ENCODE results near the gene LETM1. TPM values are rescaled to one million over a fixed set of nuclear protein-coding genes. Genes with fewer than 3 reads are reported as not detected.

LETM1 gene
- total and polyA plus RNA-seq, 2 of the 13 experiments (the other 11 are each of a cell fraction or from before 2014, with no cell fraction given): 9.7 to 41.6 TPM

DNA sequence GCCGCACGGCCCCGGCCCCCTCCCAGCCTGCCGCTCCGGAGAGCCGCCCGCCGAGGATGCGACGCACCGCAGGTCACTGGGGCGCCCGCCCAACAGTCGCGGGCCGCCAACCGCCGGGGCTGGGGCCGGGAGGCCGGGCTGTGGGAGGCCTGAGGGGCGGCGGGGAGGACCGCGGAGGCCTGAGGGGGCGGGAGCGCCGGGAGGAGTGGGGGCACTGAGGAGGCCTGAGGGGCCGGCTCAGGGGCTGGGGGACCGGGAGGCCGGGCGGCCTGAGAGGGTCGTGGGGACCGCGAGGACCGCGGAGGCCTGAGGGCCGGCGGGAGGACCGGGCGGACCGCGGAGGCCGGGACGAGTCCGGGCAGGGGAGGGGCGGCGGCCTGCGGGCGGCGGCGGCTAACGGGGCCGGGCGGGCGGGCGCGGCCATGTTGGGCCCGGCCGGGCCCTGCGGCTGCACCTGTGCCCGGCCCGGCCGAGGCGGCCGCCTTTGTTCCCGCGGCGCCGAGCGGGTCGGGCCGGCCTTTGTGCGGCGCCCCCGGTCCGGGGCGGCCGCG, 15.6 kb upstream of the LETM1 start:
- peaks cover 44% of the 10 kb centered on the region for H3K79me2 ChIP-seq (ENCODE audit: insufficient read depth, low read length)
- no peaks in the 10 kb centered on the region for H3K36me3 ChIP-seq (replicated peaks in 1 of 2; ENCODE audit: control insufficient read depth in 1 of 2, insufficient read depth in 2 of 2, low read length in 2 of 2)
- peak; percentile 39; the same call in 1 of the 2 replicates for TF ChIP-seq PHF8 (CRISPR knock-in tag; IDR thresholded peaks at IDR 0.05)
- TF ChIP-seq PAX8 (CRISPR knock-in tag; IDR thresholded peaks at IDR 0.05; ENCODE audit: borderline replicate concordance): no peak
- no peak for TF ChIP-seq ZNF644 (CRISPR knock-in tag; IDR thresholded peaks at IDR 0.05; ENCODE audit: low read depth)
- no peak for TF ChIP-seq GABPB1 (CRISPR knock-in tag; IDR thresholded peaks at IDR 0.05)
- TF ChIP-seq RBFOX2 (IDR thresholded peaks at IDR 0.05; ENCODE audit: low read depth, low read length): 0 out of 2 replicates have a peak, but pooled peaks have one; percentile 40
- TF ChIP-seq, protein P1, sequence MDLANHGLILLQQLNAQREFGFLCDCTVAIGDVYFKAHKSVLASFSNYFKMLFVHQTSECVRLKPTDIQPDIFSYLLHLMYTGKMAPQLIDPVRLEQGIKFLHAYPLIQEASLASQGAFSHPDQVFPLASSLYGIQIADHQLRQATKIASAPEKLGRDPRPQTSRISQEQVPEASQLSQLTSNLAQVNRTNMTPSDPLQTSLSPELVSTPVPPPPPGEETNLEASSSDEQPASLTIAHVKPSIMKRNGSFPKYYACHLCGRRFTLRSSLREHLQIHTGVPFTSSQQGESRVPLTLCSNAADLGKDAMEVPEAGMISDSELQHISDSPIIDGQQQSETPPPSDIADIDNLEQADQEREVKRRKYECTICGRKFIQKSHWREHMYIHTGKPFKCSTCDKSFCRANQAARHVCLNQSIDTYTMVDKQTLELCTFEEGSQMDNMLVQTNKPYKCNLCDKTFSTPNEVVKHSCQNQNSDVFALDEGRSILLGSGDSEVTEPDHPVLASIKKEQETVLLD (CRISPR knock-in tag; IDR thresholded peaks at IDR 0.05; ENCODE audit: low read depth): peak; percentile 50; the same call in 1 of the 2 replicates
- TF ChIP-seq, protein P2, sequence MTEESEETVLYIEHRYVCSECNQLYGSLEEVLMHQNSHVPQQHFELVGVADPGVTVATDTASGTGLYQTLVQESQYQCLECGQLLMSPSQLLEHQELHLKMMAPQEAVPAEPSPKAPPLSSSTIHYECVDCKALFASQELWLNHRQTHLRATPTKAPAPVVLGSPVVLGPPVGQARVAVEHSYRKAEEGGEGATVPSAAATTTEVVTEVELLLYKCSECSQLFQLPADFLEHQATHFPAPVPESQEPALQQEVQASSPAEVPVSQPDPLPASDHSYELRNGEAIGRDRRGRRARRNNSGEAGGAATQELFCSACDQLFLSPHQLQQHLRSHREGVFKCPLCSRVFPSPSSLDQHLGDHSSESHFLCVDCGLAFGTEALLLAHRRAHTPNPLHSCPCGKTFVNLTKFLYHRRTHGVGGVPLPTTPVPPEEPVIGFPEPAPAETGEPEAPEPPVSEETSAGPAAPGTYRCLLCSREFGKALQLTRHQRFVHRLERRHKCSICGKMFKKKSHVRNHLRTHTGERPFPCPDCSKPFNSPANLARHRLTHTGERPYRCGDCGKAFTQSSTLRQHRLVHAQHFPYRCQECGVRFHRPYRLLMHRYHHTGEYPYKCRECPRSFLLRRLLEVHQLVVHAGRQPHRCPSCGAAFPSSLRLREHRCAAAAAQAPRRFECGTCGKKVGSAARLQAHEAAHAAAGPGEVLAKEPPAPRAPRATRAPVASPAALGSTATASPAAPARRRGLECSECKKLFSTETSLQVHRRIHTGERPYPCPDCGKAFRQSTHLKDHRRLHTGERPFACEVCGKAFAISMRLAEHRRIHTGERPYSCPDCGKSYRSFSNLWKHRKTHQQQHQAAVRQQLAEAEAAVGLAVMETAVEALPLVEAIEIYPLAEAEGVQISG (CRISPR knock-in tag; IDR thresholded peaks at IDR 0.05): 0 out of 2 replicates have a peak, but pooled peaks have one; percentile 9
- 0 out of 2 replicates have a peak, but pooled peaks have one; percentile 55 for TF ChIP-seq ZSCAN31 (CRISPR knock-in tag; IDR thresholded peaks at IDR 0.05; ENCODE audit: low read depth)
- no peak for TF ChIP-seq DNMT1 (CRISPR knock-in tag; IDR thresholded peaks at IDR 0.05)
- peak; percentile 57 for TF ChIP-seq ZNF263 (CRISPR knock-in tag; IDR thresholded peaks at IDR 0.05)
- TF ChIP-seq, protein P3, sequence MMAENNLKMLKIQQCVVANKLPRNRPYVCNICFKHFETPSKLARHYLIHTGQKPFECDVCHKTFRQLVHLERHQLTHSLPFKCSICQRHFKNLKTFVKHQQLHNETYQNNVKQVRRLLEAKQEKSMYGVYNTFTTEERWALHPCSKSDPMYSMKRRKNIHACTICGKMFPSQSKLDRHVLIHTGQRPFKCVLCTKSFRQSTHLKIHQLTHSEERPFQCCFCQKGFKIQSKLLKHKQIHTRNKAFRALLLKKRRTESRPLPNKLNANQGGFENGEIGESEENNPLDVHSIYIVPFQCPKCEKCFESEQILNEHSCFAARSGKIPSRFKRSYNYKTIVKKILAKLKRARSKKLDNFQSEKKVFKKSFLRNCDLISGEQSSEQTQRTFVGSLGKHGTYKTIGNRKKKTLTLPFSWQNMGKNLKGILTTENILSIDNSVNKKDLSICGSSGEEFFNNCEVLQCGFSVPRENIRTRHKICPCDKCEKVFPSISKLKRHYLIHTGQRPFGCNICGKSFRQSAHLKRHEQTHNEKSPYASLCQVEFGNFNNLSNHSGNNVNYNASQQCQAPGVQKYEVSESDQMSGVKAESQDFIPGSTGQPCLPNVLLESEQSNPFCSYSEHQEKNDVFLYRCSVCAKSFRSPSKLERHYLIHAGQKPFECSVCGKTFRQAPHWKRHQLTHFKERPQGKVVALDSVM (CRISPR knock-in tag; IDR thresholded peaks at IDR 0.05): peak; percentile 68; the same call in 1 of the 2 replicates
- TF ChIP-seq ZFY (CRISPR knock-in tag; IDR thresholded peaks at IDR 0.05): peak; percentile 74
- TF ChIP-seq YY1 (IDR thresholded peaks at IDR 0.05; ENCODE audit: insufficient read depth, insufficient replicate concordance, low read depth, low read length): peak; percentile 50
- TF ChIP-seq ZFX (CRISPR knock-in tag; IDR thresholded peaks at IDR 0.05; ENCODE audit: low read depth): peak; percentile 51; the same call in 1 of the 2 replicates
- no peak for TF ChIP-seq SRY (CRISPR knock-in tag; IDR thresholded peaks at IDR 0.05)
- peak overlapping the region; percentile 77 to 94 (median 92); a peak in 4 of 6 replicates for H3K4me3 ChIP-seq (replicated peaks in 1 of 3; ENCODE audit: insufficient read depth in 1 of 3, low read depth in 2 of 3, low read length in 3 of 3)
- ChIA-PET CTCF (ENCODE audit: low intra/inter-chr PET ratio, low total read pairs) (no interaction called here), POLR2A (no interaction called here)
- intact Hi-C loops (cut with micrococcal nuclease; ENCODE audit: unreplicated experiment) (loop anchor here (2.0 kb wide), 2 partner anchors 15 kb away; partner anchors contain the start of gene LETM1), in situ Hi-C loops (cut with HindIII; ENCODE audit: extremely low pct_ligation_motif_present, low pct_unique_long_range_greater_than_20kb) (no loop called here)
- peaks cover 8% of the 10 kb centered on the region for H4K20me1 ChIP-seq (ENCODE audit: insufficient read depth, low read length)
- H3K27me3 ChIP-seq (ENCODE audit: control insufficient read depth in 1 of 2, insufficient read depth in 2 of 2, low read length in 2 of 2): no peaks in the 10 kb centered on the region
- no CpG with 5 or more reads among the region's 79 CpGs for WGBS (ENCODE audit: low lambda C conversion rate)
- peak overlapping the region; percentile 92 for H3K9ac ChIP-seq (ENCODE audit: insufficient read depth, low read depth, low read length)
- H3K9me3 ChIP-seq (ENCODE audit: low read length): no peaks in the 10 kb centered on the region
- H3K4me1 ChIP-seq (ENCODE audit: insufficient read depth, low read length): peaks cover 74% of the 10 kb centered on the region
- H3K4me2 ChIP-seq (ENCODE audit: low read depth, low read length): peak overlapping the region; percentile 67; the same call in 1 of the 2 replicates
- DNase-seq (ENCODE audit: low spot score): no peak
- H2AFZ ChIP-seq (ENCODE audit: low read length): no peak overlapping the region
- ATAC-seq: peak; percentile 5
- H3K27ac ChIP-seq (ENCODE audit: extremely low read length, insufficient read depth, low read length): peak overlapping the region; percentile 97
- no peak for FAIRE-seq
- no TSS peak for BruUV-seq (replicated peaks)
